Endothelial cell of umbilical vein (primary cell): ENCODE measurements around the gene ARRDC2.

ENCODE experiments used
- CTCF ChIP-seq, 2 donors: IDR thresholded peaks; 1 replicate in 1 of 2; 2 replicates in 1 of 2; pipeline ENCODE4 v1.5.1; 2011; ENCODE audit warnings: low read length in 2 of 2, mild to moderate bottlenecking in 2 of 2, moderate library complexity in 2 of 2, control low read depth in 1 of 2, inconsistent platforms in 1 of 2, low read depth in 1 of 2; ENCODE audit not compliant: insufficient read depth in 1 of 2; ENCODE audit errors: extremely low read depth in 1 of 2
- EZH2 ChIP-seq: IDR thresholded peaks from 2 replicates; pipeline ENCODE4 v1.6.1; 2012; ENCODE audit warnings: borderline replicate concordance, low read depth, mild to moderate bottlenecking, moderate library complexity, low read length, inconsistent platforms; ENCODE audit not compliant: severe bottlenecking
- GATA2 ChIP-seq: IDR thresholded peaks from 2 replicates; pipeline ENCODE4 v1.7.0; 2011; ENCODE audit warnings: low read depth, mild to moderate bottlenecking, moderate library complexity, mixed read lengths, low read length; ENCODE audit not compliant: insufficient read length, insufficient read depth
- JUN ChIP-seq: IDR thresholded peaks from 2 replicates; pipeline ENCODE4 v1.6.1; 2011; ENCODE audit warnings: borderline replicate concordance, low read depth; ENCODE audit not compliant: insufficient read length, insufficient read depth
- MAX ChIP-seq: IDR thresholded peaks from 2 replicates; pipeline ENCODE4 v1.6.1; 2011; ENCODE audit not compliant: insufficient read depth, insufficient read length
- MYC ChIP-seq: IDR thresholded peaks from one replicate; pipeline ENCODE4 v1.6.1; 2011; ENCODE audit warnings: mild to moderate bottlenecking, low read depth, low read length
- POLR2A ChIP-seq: IDR thresholded peaks from 2 replicates; pipeline ENCODE4 v1.6.1; 2012; ENCODE audit warnings: low read depth, mild to moderate bottlenecking, control low read depth, low read length
- POLR2AphosphoS5 ChIP-seq: IDR thresholded peaks from 2 replicates; pipeline ENCODE4 v1.6.1; 2012; ENCODE audit warnings: low read depth, mild to moderate bottlenecking, control low read depth, low read length, moderate library complexity; ENCODE audit not compliant: insufficient read depth

GRCh38 chr19:17981611-17982010, 26.4 kb upstream of the ARRDC2 start:
- no peak for TF ChIP-seq POLR2A
- no peak for TF ChIP-seq CTCF (IDR thresholded peaks at IDR 0.05; ENCODE audit: extremely low read depth in 1 of 2, insufficient read depth in 1 of 2, low read depth in 1 of 2, low read length in 2 of 2)
- TF ChIP-seq MAX: no peak
- TF ChIP-seq EZH2: no peak
- TF ChIP-seq POLR2AphosphoS5: no peak
- no peak for TF ChIP-seq JUN
- no peak for TF ChIP-seq MYC
- no peak for TF ChIP-seq GATA2
